A673 (cell line): Measurements from ENCODE around the gene PGAP2.

Experiments
- EZH2 ChIP-seq: fragments of 200-600 bp; sonication (generic); IDR thresholded peaks from 2 replicates; pipeline ENCODE4 v1.6.1; 2017; ENCODE audit warnings: borderline replicate concordance, low read depth, mild to moderate bottlenecking, mixed read lengths, antibody characterized with exemption, low read length; ENCODE audit not compliant: poor library complexity, severe bottlenecking
- TF ChIP-seq, protein P1 (sequence below): fragments of 300-800, 200-600 bp; sonication (generic); conservative IDR thresholded peaks from 2 replicates; pipeline ENCODE4 v1.5.1; 2017; ENCODE audit warnings: low read depth, mild to moderate bottlenecking, antibody characterized with exemption, low read length, moderate library complexity, mixed read lengths

DNA sequence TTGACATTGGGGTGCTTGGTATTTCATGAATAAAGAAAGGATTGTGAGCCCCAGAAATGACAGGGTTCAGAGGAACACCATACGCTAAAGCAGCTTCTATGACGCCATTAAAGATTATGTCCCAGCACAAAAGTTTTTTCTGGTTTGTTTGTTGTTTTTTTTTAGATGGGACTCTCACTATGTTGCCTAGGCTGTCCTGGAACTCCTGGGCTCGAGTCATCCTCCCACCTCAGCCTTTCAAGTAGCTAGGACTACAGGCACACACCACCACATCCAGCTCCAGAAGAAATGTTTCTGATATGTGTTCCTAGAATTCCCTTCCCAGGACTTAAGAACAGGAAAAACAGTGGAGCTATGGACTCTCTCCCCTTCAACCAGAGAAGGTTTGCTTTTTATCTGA lies 35.0 kb downstream of the PGAP2 start:
- TF ChIP-seq, protein P1, sequence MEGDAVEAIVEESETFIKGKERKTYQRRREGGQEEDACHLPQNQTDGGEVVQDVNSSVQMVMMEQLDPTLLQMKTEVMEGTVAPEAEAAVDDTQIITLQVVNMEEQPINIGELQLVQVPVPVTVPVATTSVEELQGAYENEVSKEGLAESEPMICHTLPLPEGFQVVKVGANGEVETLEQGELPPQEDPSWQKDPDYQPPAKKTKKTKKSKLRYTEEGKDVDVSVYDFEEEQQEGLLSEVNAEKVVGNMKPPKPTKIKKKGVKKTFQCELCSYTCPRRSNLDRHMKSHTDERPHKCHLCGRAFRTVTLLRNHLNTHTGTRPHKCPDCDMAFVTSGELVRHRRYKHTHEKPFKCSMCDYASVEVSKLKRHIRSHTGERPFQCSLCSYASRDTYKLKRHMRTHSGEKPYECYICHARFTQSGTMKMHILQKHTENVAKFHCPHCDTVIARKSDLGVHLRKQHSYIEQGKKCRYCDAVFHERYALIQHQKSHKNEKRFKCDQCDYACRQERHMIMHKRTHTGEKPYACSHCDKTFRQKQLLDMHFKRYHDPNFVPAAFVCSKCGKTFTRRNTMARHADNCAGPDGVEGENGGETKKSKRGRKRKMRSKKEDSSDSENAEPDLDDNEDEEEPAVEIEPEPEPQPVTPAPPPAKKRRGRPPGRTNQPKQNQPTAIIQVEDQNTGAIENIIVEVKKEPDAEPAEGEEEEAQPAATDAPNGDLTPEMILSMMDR = no peak
- no peak for TF ChIP-seq EZH2
